SH-SY5Y (cell line): Measurements from ENCODE around the gene SLC6A11.

Experiments
- GATA2 ChIP-seq: IDR thresholded peaks from 2 replicates; pipeline ENCODE4 v1.6.1; 2011; ENCODE audit warnings: mild to moderate bottlenecking, low read depth, low read length
- GATA3 ChIP-seq: IDR thresholded peaks from 2 replicates; pipeline ENCODE4 v1.6.1; 2011; ENCODE audit warnings: low read depth, mild to moderate bottlenecking, low read length, moderate library complexity

DNA sequence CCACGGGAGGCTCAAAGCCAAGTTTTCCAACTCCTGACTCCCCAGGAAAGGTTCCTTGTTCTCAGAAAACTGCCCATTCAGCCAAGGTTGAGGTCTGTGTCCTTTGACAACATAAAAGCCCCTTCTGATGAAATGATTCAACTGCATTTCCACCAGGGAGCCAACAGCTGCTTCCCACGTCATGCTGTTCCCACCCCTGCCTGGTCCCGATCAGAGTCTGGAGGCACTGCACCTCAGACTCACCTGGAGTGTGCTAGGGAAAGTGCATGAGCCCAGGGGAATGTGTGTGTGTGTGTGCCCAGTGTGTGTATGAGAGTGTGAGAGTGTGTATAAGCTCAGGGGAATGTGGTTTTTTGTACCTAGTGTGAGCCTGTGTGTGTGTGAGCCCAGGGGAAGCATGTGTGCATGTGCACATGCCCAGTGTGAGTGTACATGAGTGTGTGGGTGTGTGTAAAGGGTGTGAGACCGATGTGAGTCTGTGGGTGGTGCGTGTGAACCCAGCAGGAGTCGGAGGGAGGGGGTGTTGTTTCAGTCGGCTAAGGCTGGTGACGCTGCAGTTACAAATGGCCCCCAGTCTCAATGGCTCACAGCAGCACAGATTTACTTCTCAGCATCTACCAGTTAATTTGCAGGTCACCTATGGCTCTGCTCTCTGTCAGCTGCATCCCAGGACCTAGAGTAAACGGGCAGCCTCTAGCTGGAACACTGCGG, 156.2 kb downstream of the SLC6A11 start:
- no peak for TF ChIP-seq GATA2
- TF ChIP-seq GATA3, result no peak
